Measurements from ENCODE around the gene ANP32A.

The ANP32A gene

GRCh38 chr15:68743256-68743655, 77.4 kb downstream of the ANP32A start:
- no peak for DNase-seq (ENCODE audit: low read depth)

- no peak for DNase-seq (ENCODE audit: low read depth)
These were observed 81.2 kb downstream of the ANP32A start for GRCh38 chr15:68739390-68740080.

GRCh38 chr15:68735610-68736009, 85.1 kb downstream of the ANP32A start:
- no peak for DNase-seq (ENCODE audit: low read depth)

- no peak for DNase-seq (ENCODE audit: low read depth)
These were observed 85.8 kb downstream of the ANP32A start for GRCh38 chr15:68734881-68735280.

GRCh38 chr15:68734352-68734751, 86.3 kb downstream of the ANP32A start:
- no peak for DNase-seq (ENCODE audit: low read depth)

GRCh38 chr15:68733666-68734065, 87.0 kb downstream of the ANP32A start:
- DNase-seq (ENCODE audit: low read depth) = no peak

- no peak for DNase-seq (ENCODE audit: low read depth)
These were observed 88.2 kb downstream of the ANP32A start for GRCh38 chr15:68732451-68732850.

GRCh38 chr15:68730976-68731897, 89.5 kb downstream of the ANP32A start:
- DNase-seq (ENCODE audit: low read depth) = no peak

GRCh38 chr15:68730471-68730919, 90.2 kb downstream of the ANP32A start:
- DNase-seq (ENCODE audit: low read depth) = no peak

- DNase-seq (ENCODE audit: low read depth) = no peak
These were observed 90.8 kb downstream of the ANP32A start for GRCh38 chr15:68729789-68730411.

Measured in activated T-helper 9 cell treated with anti-CD3 and anti-CD28 coated beads, Interleukin-2, amount 50 U/mL, for 16 hours (primary cell).